Sigmoid colon (tissue), 4 donors: ENCODE measurements around the gene SLC17A8.

Experiments used
- EP300 ChIP-seq, 4 donors: sonication (generic); formaldehyde crosslinking; IDR thresholded peaks; one replicate each; pipeline ENCODE4 v1.6.1; 2017; ENCODE audit warnings: antibody characterized with exemption in 4 of 4
- POLR2A ChIP-seq, 2 donors: fragments of 450-650 bp; IDR thresholded peaks; one replicate each; pipeline ENCODE4 v1.6.1; 2016; ENCODE audit warnings: antibody characterized with exemption in 2 of 2, mild to moderate bottlenecking in 2 of 2, moderate library complexity in 2 of 2
- POLR2AphosphoS5 ChIP-seq, 4 donors: sonication (generic); formaldehyde crosslinking; IDR thresholded peaks; one replicate each; pipeline ENCODE4 v1.6.1; 2017; ENCODE audit warnings: antibody characterized with exemption in 4 of 4
- TF ChIP-seq, protein P1 (sequence below), 4 experiments: fragments of 450-650 bp in 3 of 4; fragments of 200-600 bp in 1 of 4; IDR thresholded peaks; one replicate each; pipeline ENCODE4 v1.5.1; 2016 to 2019; ENCODE audit warnings: antibody characterized with exemption in 4 of 4, mild to moderate bottlenecking in 3 of 4, moderate library complexity in 2 of 4

DNA sequence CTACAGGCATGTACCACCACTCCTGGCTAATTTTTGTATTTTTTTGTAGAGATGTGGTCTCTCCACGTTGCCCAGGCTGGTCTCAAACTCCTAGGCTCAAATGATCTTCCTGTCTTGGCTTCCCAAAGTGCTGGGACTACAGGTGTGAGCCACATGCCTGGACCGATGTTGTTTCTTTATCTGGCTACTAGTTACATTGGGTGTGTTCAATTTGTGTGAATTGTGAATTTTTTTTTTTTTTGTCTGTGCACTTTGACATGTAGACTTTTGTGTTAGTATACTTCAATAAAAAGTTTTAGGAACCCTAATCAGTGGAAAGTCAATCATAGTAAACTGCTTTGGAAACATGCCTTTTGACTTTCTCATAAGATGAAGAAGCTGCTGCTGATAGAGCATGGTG is 24.0 kb upstream of the SLC17A8 start:
- no peak for TF ChIP-seq POLR2A (IDR thresholded peaks at IDR 0.05)
- TF ChIP-seq POLR2AphosphoS5 (IDR thresholded peaks at IDR 0.05) = no peak
- TF ChIP-seq, protein P1, sequence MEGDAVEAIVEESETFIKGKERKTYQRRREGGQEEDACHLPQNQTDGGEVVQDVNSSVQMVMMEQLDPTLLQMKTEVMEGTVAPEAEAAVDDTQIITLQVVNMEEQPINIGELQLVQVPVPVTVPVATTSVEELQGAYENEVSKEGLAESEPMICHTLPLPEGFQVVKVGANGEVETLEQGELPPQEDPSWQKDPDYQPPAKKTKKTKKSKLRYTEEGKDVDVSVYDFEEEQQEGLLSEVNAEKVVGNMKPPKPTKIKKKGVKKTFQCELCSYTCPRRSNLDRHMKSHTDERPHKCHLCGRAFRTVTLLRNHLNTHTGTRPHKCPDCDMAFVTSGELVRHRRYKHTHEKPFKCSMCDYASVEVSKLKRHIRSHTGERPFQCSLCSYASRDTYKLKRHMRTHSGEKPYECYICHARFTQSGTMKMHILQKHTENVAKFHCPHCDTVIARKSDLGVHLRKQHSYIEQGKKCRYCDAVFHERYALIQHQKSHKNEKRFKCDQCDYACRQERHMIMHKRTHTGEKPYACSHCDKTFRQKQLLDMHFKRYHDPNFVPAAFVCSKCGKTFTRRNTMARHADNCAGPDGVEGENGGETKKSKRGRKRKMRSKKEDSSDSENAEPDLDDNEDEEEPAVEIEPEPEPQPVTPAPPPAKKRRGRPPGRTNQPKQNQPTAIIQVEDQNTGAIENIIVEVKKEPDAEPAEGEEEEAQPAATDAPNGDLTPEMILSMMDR (IDR thresholded peaks at IDR 0.05) = no peak
- TF ChIP-seq EP300 (IDR thresholded peaks at IDR 0.05) = no peak
